HepG2 (cell line): Measurements from ENCODE around the gene ANKRD61. TPM values are rescaled to one million over a fixed set of nuclear protein-coding genes. Genes with fewer than 3 reads are reported as not detected.
A peak's percentile ranks its signal among the peaks of the same experiment; 100 is the strongest.

Experiments used
- ATAC-seq: fragments of 200-7000 bp; cut with Tn5 transposase; 3 replicates; pipeline ENCODE4 v1.9.1; 2020; ENCODE audit warnings: mild to moderate bottlenecking, moderate library complexity
- BruUV-seq: library from RNA; stranded (reverse); fragments of 400-500 nt; replicated peaks from 2 replicates; lab custom pipeline; 2021; lab: Mats Ljungman, UMichigan
- CTCF ChIA-PET: fragments of 300-600 bp; formaldehyde crosslinking; extraction: SDS; loops from one replicate; lab custom pipeline; 2021; ENCODE audit warnings: low total read pairs, inconsistent platforms, low intra/inter-chr PET ratio; lab: Yijun Ruan, JAX
- POLR2A ChIA-PET: fragments of 350-600 bp; sonication (Branson Sonifier 250); formaldehyde crosslinking; loops from one replicate; lab custom pipeline; 2020; ENCODE audit warnings: antibody characterized with exemption, inconsistent platforms; lab: Yijun Ruan, JAX
- DNase-seq: peaks from one replicate; pipeline ENCODE4 v3.0.0-alpha.2; 2015; ENCODE audit warnings: low spot score
- FAIRE-seq: peaks from 3 replicates; lab custom pipeline; 2011; peaks lifted over from hg19 to GRCh38; lab: Jason Lieb, UNC
- H2AFZ ChIP-seq: one replicate; pipeline ENCODE4 v1.6.1; 2011; ENCODE audit warnings: low read length, inconsistent platforms
- H3K27ac ChIP-seq: fragments of 300-600 bp; 3 replicates; pipeline ENCODE4 v1.8.0; 2011; ENCODE audit warnings: mixed run types, mild to moderate bottlenecking, mixed read lengths, low read length, inconsistent platforms; ENCODE audit not compliant: insufficient read depth; ENCODE audit errors: extremely low read length
- H3K27me3 ChIP-seq, 2 experiments: fragments of 200-600 bp in 1 of 2; 2 replicates in 1 of 2; 3 replicates in 1 of 2; pipeline versions ENCODE4 v1.6.0 to v1.8.0; 2011; ENCODE audit warnings: low read length in 2 of 2, mild to moderate bottlenecking in 2 of 2, moderate library complexity in 2 of 2, inconsistent platforms in 1 of 2; ENCODE audit not compliant: insufficient read depth in 2 of 2, control insufficient read depth in 1 of 2
- H3K36me3 ChIP-seq, 2 experiments: fragments of 200-600 bp in 1 of 2; replicated peaks in 1 of 2; 2 replicates in 1 of 2; 3 replicates in 1 of 2; pipeline versions ENCODE4 v1.5.1 to v1.8.0; 2011; ENCODE audit warnings: low read length in 2 of 2, inconsistent platforms in 1 of 2; ENCODE audit not compliant: insufficient read depth in 2 of 2, control insufficient read depth in 1 of 2
- H3K4me1 ChIP-seq: 2 replicates; pipeline ENCODE4 v1.5.1; 2012; ENCODE audit warnings: low read length, inconsistent platforms; ENCODE audit not compliant: insufficient read depth
- H3K4me2 ChIP-seq: 2 replicates; pipeline ENCODE4 v1.6.0; 2011; ENCODE audit warnings: low read depth, low read length, inconsistent platforms
- H3K4me3 ChIP-seq, 3 experiments: fragments of 200-600 bp in 1 of 3; sonication (generic), shearing (Covaris generic) in 1 of 3; replicated peaks in 1 of 3; 2 replicates each; pipeline ENCODE4 v1.5.1; 2011 to 2016; ENCODE audit warnings: low read length in 3 of 3, inconsistent platforms in 2 of 3, low read depth in 2 of 3, mild to moderate bottlenecking in 2 of 3, control low read depth in 1 of 3, mixed read lengths in 1 of 3; ENCODE audit not compliant: insufficient read depth in 1 of 3
- H3K79me2 ChIP-seq: one replicate; pipeline ENCODE4 v1.6.1; 2011; ENCODE audit warnings: low read length, inconsistent platforms; ENCODE audit not compliant: insufficient read depth
- H3K9ac ChIP-seq: 2 replicates; pipeline ENCODE4 v1.6.0; 2011; ENCODE audit warnings: mild to moderate bottlenecking, low read depth, low read length, inconsistent platforms; ENCODE audit not compliant: insufficient read depth
- H3K9me3 ChIP-seq: 2 replicates; pipeline ENCODE4 v1.5.1; 2012; ENCODE audit warnings: mild to moderate bottlenecking, low read length
- H4K20me1 ChIP-seq: 2 replicates; pipeline ENCODE4 v1.6.0; 2011; ENCODE audit warnings: inconsistent platforms, mild to moderate bottlenecking, low read length, moderate library complexity; ENCODE audit not compliant: insufficient read depth
- CHD4 ChIP-seq: fragments of 200-600 bp; sonication (generic); IDR thresholded peaks from 2 replicates; pipeline ENCODE4 v1.7.0; 2017; ENCODE audit warnings: mild to moderate bottlenecking, low read length, borderline replicate concordance
- EHMT2 ChIP-seq: fragments of 200-600 bp; sonication (generic); IDR thresholded peaks from 2 replicates; pipeline ENCODE4 v1.7.0; 2017; ENCODE audit warnings: antibody characterized with exemption, low read depth, low read length, borderline replicate concordance
- GATA4 ChIP-seq: sonication (generic); IDR thresholded peaks from 2 replicates; pipeline ENCODE4 v1.6.1; 2016; ENCODE audit warnings: antibody characterized with exemption, low read depth, borderline replicate concordance
- RAD51 ChIP-seq: fragments of 450-650 bp; IDR thresholded peaks from 2 replicates; pipeline ENCODE4 v1.6.1; 2016; ENCODE audit warnings: borderline replicate concordance
- RELA ChIP-seq: sonication (generic); formaldehyde crosslinking; IDR thresholded peaks from 2 replicates; pipeline ENCODE4 v1.4.0; 2020; ENCODE audit warnings: missing genetic modification reagents
- TSC22D2 ChIP-seq: sonication (generic); formaldehyde crosslinking; IDR thresholded peaks from 2 replicates; pipeline ENCODE4 v1.5.1; 2020; ENCODE audit warnings: missing genetic modification reagents, mild to moderate bottlenecking, borderline replicate concordance
- ZKSCAN8 ChIP-seq: IDR thresholded peaks from 2 replicates; pipeline ENCODE4 v1.6.1; 2016; ENCODE audit warnings: borderline replicate concordance, missing genetic modification reagents, missing compliant biosample characterization
- ZNF772 ChIP-seq: sonication (generic); formaldehyde crosslinking; IDR thresholded peaks from 2 replicates; pipeline ENCODE4 v1.5.0; 2020; ENCODE audit warnings: mild to moderate bottlenecking, missing genetic modification reagents
- WGBS: methylation state at CpG from one replicate; pipeline ENCODE4 v1.1.6; 2017; ENCODE audit warnings: low lambda C conversion rate; 5-methylcytosine and 5-hydroxymethylcytosine counted together
- in situ Hi-C: cut with HindIII; loops from 2 replicates; pipeline ENCODE4 v1.10.0; 2017; ENCODE audit warnings: low pct_unique_long_range_greater_than_20kb; ENCODE audit not compliant: extremely low pct_ligation_motif_present
- intact Hi-C: fragments of 100-400 bp; cut with micrococcal nuclease; formaldehyde crosslinking; loops from one replicate; pipeline ENCODE4 v1.10.0; 2022; ENCODE audit not compliant: unreplicated experiment
- polyA plus RNA-seq, 8 experiments: library from polyadenylated mRNA; depleted of rRNA in 3 of 8; stranded (reverse) in 7 of 8; unstranded in 1 of 8; fragments of >200 nt; fragmentation: Illumina TruSeq in 4 of 8; extraction: Trizol in 4 of 8; gene quantifications; 2 replicates each; pipeline versions ENCODE4 v1.2.1 to v1.2.3, GENCODE V29; 2011 to 2016; ENCODE audit warnings: low read depth in 4 of 8, missing spikeins in 1 of 8, mixed read lengths in 1 of 8; ENCODE audit not compliant: insufficient read depth in 1 of 8
- total RNA-seq, 5 experiments: library from RNA; depleted of rRNA; stranded (reverse); fragments of >200 nt; fragmentation: Illumina TruSeq; extraction: Trizol; gene quantifications; 2 replicates each; pipeline ENCODE4 v1.2.3, GENCODE V29; 2016; ENCODE audit warnings: low read depth in 1 of 5
- TF ChIP-seq, protein P1 (sequence below): sonication (generic); formaldehyde crosslinking; IDR thresholded peaks from 2 replicates; pipeline ENCODE4 v1.8.0; 2022; ENCODE audit warnings: missing genetic modification reagents, mild to moderate bottlenecking, borderline replicate concordance
- TF ChIP-seq, protein P2 (sequence below): sonication (generic); formaldehyde crosslinking; IDR thresholded peaks from 2 replicates; pipeline ENCODE4 v1.4.0; 2020; ENCODE audit warnings: mild to moderate bottlenecking, missing genetic modification reagents

The ANKRD61 gene
- total and polyA plus RNA-seq, 2 of the 13 experiments (the other 11 are each of a cell fraction or from before 2014, with no cell fraction given): 0.13 TPM; not detected in 1

DNA sequence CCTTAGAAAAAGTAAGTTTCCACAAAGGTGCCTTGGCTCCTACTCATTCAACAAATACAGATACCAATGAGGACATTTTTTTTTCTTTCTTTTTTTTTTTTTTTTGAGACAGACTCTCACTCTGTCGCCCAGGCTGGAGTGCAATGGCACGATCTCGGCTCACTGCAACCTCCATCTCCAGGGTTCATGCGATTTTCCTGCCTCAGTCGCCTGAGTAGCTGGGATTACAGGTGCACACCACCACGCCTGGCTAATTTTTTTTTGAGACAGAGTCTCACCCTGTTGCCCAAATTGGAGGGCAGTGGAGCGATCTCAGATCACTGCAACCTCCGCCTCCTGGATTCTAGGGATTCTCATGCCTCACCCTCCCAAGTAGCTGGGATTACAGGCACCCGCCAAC, 20.0 kb downstream of the ANKRD61 start (continued):
- TF ChIP-seq CHD4: peak; percentile 70; the same call in 1 of the 2 replicates

DNA sequence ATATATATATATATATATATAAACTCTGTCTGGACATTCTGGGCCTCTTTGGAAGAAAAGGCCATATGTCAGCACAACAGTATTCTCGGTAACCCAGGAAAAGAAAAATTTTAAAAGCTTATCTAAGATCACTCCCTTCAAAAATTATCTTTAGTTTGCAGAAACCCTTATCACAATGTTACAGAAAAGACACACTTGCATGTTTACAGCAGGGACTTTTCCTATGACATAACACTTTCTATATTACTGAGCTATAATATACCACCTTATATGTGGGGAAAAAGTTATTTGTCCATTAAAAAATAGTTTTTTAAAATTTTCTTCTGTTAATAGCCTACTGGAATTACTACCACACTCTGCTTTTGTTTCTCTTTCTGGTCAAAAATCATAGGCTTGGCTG, 25.4 kb downstream of the ANKRD61 start:
- Histone ChIP-seq H3K4me3 (peak overlapping the region; percentile 68 to 88 (median 78); a peak in 3 of 6 replicates), H4K20me1 (peaks cover 21% of the 10 kb centered on the region), H3K9ac (peak overlapping the region; percentile 95; the same call in 1 of the 2 replicates), H3K27ac (peak overlapping the region; percentile 96), H3K79me2 (peaks cover 37% of the 10 kb centered on the region), H3K36me3 (peaks cover 2 to 14% of the 10 kb centered on the region in 2 experiments), H2AFZ (no peak overlapping the region), H3K4me2 (peak overlapping the region; percentile 98), H3K9me3 (no peaks in the 10 kb centered on the region), H3K27me3 (no peaks in the 10 kb centered on the region; a peak in 1 of 5 replicates), H3K4me1 (peaks cover 37% of the 10 kb centered on the region)
- WGBS: 72% methylated on average over 1 of the region's 1 CpG
- no peak for DNase-seq
- ChIA-PET POLR2A (interaction anchor here (1.0 to 1.1 kb wide), 2 partner anchors 32 to 392 kb away, joined by 3 read pairs; no protein-coding TSS in a partner anchor), CTCF (no interaction called here)
- FAIRE-seq: no peak
- ATAC-seq: no peak
- in situ Hi-C loops (no loop called here), intact Hi-C loops (no loop called here)
- TF ChIP-seq ZKSCAN8 (CRISPR knock-in tag) (no peak), EHMT2 (no peak), RELA (no peak)
- no TSS peak for BruUV-seq

DNA sequence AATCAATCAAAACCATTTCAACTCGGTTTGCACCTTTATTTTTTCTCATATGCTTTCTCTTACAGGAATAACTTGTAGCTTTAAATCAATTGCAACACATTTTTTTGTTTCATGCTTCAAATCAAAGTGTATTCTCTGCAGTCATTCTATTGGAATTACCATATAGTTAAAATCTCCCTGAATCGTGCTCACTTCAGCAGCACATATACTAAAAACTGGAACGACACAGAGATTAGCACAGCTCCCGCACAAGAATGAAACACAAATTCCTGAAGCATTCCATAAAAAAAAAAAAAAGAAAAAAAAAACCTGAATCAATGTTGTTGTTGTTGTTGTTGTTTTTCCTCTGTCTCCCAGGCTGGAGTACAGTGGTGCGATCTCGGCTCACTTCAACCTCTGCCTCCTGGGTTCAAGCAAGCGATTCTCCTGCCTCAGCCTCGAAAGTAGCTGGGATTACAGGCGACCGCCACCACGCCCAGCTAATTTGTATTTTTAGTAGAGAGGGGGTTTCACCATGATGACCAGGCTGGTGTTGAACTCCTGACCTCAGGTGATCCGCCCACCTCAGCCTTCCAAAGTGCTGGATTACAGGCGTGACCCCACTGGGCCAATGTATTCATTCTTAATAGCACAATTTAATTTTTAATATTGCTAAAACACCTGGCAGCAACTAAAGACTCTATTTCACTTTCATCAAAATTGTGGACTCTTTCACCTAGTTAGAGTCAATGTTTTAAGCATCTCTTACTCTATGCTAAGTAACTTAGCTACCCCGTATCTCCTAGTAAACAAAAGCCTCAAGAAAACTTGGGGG, 26.3 kb downstream of the ANKRD61 start:
- no TSS peak for BruUV-seq
- WGBS: 12% methylated on average over 14 of the region's 14 CpGs
- intact Hi-C loops: no loop called here
- peak; percentile 57 for DNase-seq
- Histone ChIP-seq H3K4me1 (peaks cover 36% of the 10 kb centered on the region), H3K27ac (peak overlapping the region; percentile 96), H3K27me3 (no peaks in the 10 kb centered on the region; a peak in 1 of 5 replicates), H3K4me2 (peak overlapping the region; percentile 98), H3K9me3 (no peaks in the 10 kb centered on the region), H3K9ac (peak overlapping the region; percentile 95), H2AFZ (no peak overlapping the region), H4K20me1 (peaks cover 21% of the 10 kb centered on the region), H3K79me2 (peaks cover 37% of the 10 kb centered on the region), H3K36me3 (peaks cover 2 to 10% of the 10 kb centered on the region in 2 experiments), H3K4me3 (peak overlapping the region; percentile 68 to 88 (median 78))
- POLR2A ChIA-PET: interaction anchor here (0.6 to 1.0 kb wide), 3 partner anchors 24 to 391 kb away, joined by 3 read pairs; no protein-coding TSS in a partner anchor
- no peak for ATAC-seq
- in situ Hi-C loops: no loop called here
- FAIRE-seq: peak; percentile 66
- CTCF ChIA-PET: no interaction called here
- TF ChIP-seq, protein P1, sequence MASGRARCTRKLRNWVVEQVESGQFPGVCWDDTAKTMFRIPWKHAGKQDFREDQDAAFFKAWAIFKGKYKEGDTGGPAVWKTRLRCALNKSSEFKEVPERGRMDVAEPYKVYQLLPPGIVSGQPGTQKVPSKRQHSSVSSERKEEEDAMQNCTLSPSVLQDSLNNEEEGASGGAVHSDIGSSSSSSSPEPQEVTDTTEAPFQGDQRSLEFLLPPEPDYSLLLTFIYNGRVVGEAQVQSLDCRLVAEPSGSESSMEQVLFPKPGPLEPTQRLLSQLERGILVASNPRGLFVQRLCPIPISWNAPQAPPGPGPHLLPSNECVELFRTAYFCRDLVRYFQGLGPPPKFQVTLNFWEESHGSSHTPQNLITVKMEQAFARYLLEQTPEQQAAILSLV (CRISPR knock-in tag): 0 out of 2 replicates have a peak, but pooled peaks have one; percentile 46
- TF ChIP-seq ZNF772 (no peak), TSC22D2 (CRISPR knock-in tag) (no peak), RAD51 (no peak), GATA4 (no peak)
- TF ChIP-seq, protein P2, sequence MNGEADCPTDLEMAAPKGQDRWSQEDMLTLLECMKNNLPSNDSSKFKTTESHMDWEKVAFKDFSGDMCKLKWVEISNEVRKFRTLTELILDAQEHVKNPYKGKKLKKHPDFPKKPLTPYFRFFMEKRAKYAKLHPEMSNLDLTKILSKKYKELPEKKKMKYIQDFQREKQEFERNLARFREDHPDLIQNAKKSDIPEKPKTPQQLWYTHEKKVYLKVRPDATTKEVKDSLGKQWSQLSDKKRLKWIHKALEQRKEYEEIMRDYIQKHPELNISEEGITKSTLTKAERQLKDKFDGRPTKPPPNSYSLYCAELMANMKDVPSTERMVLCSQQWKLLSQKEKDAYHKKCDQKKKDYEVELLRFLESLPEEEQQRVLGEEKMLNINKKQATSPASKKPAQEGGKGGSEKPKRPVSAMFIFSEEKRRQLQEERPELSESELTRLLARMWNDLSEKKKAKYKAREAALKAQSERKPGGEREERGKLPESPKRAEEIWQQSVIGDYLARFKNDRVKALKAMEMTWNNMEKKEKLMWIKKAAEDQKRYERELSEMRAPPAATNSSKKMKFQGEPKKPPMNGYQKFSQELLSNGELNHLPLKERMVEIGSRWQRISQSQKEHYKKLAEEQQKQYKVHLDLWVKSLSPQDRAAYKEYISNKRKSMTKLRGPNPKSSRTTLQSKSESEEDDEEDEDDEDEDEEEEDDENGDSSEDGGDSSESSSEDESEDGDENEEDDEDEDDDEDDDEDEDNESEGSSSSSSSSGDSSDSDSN (CRISPR knock-in tag): no peak
